ENCODE data around the gene ABO.
"Not testable (repeated sequence)": the region's sequence is repeated elsewhere in the genome, so short reads cannot be mapped to it uniquely, and the experiment has no call there.

The ABO gene

DNA sequence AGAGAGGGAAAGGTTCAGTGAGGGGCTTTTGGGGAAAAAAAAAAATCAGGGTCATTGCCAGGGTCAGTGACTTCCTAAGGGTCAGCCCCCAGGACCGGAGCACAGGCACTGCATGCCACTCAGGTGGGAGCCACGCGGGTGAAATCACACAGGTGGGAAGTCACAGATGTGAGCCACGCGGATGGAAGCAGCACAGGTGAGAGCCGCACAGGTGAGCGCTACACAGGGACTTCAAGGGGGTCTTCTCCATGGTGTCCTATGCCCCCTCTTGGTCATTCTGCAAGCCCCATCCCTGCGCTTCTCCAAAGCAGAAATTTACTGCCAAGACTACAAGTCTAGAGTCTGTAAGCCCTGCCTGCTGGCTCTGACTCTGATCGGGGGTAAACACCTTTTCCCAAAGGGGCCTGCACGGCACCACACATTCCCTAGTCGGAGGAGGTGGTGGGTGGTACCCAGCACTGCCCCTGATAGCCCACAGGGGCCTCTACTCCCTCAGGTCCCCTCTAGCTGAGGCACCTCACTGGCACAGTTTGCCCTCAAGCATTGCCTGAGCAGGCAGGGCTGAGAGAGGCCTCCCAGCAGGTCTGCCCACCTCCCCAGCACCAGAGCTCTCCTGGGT lies 47.6 kb downstream of the ABO start:
- TF ChIP-seq, protein P1, sequence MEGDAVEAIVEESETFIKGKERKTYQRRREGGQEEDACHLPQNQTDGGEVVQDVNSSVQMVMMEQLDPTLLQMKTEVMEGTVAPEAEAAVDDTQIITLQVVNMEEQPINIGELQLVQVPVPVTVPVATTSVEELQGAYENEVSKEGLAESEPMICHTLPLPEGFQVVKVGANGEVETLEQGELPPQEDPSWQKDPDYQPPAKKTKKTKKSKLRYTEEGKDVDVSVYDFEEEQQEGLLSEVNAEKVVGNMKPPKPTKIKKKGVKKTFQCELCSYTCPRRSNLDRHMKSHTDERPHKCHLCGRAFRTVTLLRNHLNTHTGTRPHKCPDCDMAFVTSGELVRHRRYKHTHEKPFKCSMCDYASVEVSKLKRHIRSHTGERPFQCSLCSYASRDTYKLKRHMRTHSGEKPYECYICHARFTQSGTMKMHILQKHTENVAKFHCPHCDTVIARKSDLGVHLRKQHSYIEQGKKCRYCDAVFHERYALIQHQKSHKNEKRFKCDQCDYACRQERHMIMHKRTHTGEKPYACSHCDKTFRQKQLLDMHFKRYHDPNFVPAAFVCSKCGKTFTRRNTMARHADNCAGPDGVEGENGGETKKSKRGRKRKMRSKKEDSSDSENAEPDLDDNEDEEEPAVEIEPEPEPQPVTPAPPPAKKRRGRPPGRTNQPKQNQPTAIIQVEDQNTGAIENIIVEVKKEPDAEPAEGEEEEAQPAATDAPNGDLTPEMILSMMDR (IDR thresholded peaks at IDR 0.05; ENCODE audit: control insufficient read depth, insufficient read depth, low read depth, low read length, missing control alignments), result no peak
- DNase-seq (ENCODE audit: low read depth), result no peak

DNA sequence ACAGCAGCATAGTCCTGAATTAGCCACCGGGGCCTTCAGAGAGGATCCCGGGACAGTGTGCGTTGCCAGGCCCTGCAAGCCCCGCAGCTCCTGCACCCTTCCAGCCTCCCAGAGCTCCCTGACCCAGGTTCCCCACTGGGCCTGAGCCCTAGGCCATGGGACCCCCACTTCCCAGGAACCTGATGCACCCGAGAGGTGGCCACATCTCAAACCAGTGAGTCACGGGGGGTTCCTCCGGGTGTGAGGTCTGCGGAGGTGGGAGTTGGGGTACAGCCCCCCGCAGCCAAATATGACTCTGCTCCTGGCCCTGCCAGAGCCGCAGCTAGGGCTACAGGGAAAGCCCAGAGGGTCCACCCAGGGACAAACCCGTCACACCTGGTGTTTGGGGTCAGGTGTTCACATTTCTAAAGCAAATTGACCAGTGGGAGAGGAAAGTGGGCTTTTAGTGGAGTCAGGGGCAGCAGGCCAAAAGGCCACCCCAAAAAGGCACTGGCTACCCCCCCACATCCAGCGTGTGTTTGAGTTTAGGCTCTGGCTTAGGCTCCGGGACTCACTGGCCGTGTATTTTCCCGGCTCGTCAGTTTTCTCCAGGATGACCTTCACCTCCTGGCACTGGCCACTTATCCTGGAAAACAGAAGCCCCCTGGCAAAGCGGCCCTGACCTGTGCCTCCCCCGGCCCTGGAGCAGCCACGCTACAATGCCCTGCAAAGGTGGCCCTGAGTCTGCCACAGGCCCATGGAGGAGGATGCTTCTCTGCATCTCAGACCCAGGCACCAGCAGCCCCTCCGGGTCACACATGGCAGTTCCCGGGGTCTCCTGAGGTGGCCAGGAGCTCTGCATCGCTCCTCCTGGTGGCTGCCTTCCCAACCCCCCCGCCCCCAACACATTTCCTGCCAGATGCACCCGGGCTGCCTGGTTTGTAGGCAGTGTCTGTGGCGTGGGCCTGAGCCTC lies 48.5 kb downstream of the ABO start:
- no peak for DNase-seq (ENCODE audit: low read depth)
- H3K4me3 ChIP-seq (ENCODE audit: control insufficient read depth, low read depth, low read length), result no peak overlapping the region
- TF ChIP-seq, protein P1 (IDR thresholded peaks at IDR 0.05; ENCODE audit: control insufficient read depth, insufficient read depth, low read depth, low read length, missing control alignments), result no peak

More for the DNA sequence above, 47.6 kb downstream of the ABO start:
- H3K4me3 ChIP-seq (ENCODE audit: control insufficient read depth, low read depth, low read length), result no peak overlapping the region

DNA sequence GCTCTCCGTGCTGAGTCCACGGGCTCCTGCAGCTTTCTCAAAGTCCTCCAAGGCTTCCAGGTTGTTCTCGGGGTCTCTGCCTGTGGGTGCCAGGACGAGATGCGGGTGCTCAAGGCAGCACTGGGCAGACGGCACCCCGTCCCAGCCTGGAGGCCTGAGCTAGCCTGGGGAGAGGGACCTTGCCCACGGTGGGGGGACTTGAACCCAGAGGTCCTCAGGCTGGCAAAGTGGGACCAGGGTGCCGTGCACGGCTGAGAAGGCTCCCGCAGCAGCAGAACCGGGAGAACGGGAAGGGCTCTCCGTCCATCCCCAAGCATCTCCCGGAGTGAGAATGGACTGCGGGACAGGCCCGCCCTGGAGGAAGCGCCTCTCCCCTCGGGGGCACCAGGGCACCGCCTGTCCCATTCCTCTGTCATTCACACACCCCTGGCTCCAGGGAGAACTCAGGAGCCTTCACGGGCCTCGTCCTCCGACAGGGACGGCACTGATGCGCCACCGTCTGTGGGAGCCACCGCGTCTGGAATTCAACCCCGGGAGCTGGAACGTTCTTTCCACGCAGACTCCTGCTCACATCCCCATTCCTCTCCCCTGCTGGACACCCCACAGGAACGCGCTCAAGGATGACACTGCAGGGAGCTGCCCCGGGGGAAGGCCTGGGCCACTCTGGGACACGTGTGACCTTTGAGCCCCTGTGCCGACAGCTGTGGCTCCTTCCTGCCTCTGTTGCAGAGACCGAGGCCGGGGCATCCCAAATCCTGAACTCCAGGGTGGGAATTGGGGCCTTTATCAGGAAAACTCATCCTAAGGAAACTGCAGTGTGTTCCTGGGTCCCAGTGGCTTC lies 49.6 kb downstream of the ABO start:
- DNase-seq (ENCODE audit: low read depth), result no peak
- H3K4me3 ChIP-seq (ENCODE audit: control insufficient read depth, low read depth, low read length), result no peak overlapping the region
- TF ChIP-seq, protein P1 (IDR thresholded peaks at IDR 0.05; ENCODE audit: control insufficient read depth, insufficient read depth, low read depth, low read length, missing control alignments), result no peak

DNA sequence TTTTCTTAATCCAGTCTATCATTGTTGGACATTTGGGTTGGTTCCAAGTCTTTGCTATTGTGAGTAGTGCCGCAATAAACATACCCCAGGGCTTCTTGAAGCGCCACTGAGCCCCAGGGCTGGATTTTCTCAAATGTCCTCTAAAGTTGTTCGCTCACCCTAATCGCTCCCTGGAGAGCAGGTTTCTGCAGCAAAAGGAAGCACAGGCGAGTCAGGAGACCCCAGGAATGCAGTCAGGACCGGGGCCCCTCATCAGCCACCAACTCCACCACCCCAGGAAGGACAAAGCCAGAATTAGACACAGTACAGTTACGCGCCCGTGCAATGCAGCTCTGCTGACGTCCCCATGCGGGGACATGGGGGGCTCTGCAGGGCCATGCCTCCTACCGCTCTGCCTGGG lies 50.2 kb downstream of the ABO start:
- no peak overlapping the region for H3K4me3 ChIP-seq (ENCODE audit: control insufficient read depth, low read depth, low read length)
- DNase-seq (ENCODE audit: low read depth), result no peak
- TF ChIP-seq, protein P1 (IDR thresholded peaks at IDR 0.05; ENCODE audit: control insufficient read depth, insufficient read depth, low read depth, low read length, missing control alignments), result no peak

DNA sequence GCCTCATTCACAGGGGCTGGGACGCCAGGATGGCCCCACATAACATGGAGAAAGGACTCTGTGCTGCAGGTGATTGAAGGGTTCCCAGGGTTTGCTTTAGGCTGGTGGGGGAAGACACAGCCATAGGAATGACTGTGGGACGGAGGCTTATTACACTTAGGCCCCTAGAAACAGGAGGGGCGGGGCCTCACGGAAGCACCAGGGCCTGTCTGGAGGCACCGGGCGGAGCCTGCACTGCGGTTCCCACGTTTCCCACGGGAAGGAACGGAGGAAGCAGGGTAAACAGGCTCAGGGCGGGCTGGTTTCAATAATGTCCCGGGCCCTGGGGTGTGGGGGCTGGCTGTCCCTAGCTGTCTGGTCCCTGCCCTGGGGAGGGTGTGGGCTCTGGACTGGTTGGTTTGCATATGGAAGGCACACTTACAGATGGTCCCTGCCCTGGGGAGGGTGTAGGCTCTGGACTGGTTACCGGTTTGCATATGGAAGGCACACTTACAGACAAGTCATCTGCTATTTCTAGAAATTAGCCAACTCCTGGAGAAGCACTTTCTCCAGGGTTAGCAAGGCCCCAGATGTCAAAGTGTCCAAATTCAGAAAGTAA lies 51.7 kb downstream of the ABO start:
- DNase-seq (ENCODE audit: low read depth); H3K4me3 ChIP-seq (ENCODE audit: control insufficient read depth, low read depth, low read length): not testable (repeated sequence)

DNA sequence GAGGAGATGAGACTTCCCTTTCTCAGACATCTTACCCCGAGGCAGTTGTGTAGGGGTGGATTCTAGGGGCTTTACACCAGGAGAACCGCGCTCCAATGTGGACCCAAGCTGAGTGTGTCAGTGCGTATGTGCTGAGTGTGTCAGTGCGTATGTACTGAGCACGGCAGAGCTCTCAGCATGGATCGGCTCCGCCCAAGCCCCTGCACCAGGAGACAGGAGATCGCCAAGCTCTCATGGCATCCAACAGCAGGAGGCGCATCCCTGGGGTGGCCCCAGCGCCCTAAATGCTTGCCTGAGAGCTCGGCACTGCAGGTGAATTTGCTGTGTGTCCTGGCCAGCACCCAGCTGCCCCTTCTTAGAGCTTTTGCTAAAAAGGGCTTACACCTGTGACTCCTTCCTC lies 53.0 kb downstream of the ABO start:
- DNase-seq (ENCODE audit: low read depth), result not testable (repeated sequence)

DNA sequence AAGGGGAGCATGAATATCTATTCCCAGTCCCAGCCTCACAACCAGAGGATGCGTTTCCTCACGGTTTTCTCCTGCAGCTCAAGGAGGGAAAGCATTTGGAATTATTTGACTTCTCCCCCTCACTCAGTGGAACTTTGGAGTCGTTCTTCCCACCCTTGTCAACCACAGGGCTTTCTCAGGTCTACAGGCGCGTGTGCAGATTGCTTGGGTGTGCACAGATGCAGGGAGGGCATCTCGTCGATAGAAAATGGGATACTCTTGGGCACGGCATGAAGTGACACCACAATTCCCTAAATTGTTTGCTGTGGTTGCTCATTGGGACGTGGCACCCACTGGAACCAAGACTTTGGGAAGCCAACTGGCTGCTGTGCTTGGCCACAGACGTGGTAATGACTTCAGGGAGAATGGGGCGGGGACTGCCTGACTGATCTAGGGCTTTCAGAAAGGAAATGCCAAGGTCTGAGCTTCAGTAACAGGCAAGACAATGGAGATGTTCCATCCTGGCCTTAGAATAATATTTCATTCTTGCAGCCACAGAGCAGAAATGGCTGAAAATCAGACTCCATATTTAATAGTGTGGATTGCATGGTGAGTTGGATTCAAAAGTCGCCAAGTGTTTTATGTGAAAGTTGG lies 53.7 kb downstream of the ABO start:
- no peak overlapping the region for H3K4me3 ChIP-seq (ENCODE audit: control insufficient read depth, low read depth, low read length)
- no peak for DNase-seq (ENCODE audit: low read depth)
- TF ChIP-seq, protein P1 (IDR thresholded peaks at IDR 0.05; ENCODE audit: control insufficient read depth, insufficient read depth, low read depth, low read length, missing control alignments), result no peak

More for the DNA sequence above, 53.0 kb downstream of the ABO start:
- not testable (repeated sequence) for H3K4me3 ChIP-seq (ENCODE audit: control insufficient read depth, low read depth, low read length)

DNA sequence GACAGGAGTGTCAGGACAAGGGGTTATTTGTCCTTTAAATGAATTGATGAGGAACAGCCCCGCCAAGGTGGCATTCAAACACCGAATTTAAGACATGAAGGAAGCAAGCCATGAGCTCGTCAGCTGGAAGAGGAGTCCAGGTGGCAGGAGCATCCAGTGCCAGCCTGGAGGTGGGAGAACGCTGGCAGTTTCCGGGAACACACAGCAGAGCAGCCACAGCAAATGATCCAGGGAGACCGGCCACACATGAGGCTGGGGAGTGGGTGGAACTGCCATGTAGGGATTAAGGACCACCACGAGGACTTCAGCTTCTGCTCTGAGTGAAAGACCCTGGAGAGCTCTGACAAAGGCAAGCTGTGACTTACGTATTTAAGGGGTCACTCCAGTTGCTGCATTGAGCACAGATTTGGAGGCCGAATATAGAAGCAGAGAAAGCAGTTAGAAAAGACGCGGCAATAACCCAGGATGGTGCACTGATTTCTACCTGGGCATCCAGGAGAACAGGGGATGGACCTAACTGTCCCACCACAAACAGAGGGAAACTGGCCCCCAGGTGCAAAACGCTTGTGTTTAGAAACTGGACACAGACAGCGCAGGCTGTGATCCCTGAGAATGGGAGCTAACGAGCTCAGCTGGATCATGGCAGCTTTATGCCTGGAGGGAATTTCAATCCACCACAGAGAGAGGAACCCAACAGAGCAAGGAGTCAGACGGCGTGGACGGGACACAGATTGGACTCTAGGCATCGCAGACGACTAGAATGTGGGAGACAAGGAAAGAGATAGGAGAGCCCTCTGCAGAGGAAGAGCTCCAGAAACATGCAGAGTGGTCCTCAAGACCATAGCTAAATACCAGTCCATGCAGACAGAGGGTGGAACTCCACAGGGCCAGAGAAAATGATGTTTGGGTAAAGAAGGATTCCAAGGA lies 56.7 kb downstream of the ABO start:
- DNase-seq (ENCODE audit: low read depth); H3K4me3 ChIP-seq (ENCODE audit: control insufficient read depth, low read depth, low read length): not testable (repeated sequence)

DNA sequence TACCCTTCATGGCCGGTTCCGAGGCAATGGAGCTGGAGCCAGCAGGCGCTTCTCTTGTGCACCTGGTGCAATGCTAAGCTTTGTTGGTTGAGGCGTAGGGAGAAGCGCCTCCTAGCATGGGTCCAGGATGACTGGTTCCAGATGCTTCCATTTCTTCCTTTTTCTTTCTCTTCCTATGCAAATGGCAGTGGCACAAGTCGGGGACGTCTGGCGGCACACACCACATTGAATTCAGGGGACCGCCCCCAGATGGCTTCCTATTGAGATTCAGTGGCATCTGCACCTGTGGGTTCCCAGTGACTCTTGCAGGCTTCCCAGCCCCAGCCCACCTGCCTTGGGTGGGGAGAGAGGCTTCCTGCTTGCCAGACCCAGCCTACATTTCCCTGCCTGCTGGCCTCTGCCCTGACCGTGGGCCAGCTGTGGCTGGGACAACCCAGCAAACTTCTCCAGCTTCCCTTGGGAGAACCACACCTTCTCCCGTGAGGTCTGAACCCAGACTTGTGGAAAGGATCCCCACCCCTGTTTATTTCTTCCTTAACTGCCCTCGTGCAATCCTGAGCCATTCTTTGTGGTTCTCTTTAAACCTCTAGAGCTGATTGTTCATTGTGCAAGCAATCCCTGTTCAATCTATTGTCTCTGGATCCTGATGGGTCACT lies 57.5 kb downstream of the ABO start:
- not testable (repeated sequence) for H3K4me3 ChIP-seq (ENCODE audit: control insufficient read depth, low read depth, low read length); DNase-seq (ENCODE audit: low read depth)

Measured in AG09309 (cell line).